GM19452 (cell line): ENCODE data around the gene CLK3.
"Not testable (repeated sequence)": the region's sequence is repeated elsewhere in the genome, so short reads cannot be mapped to it uniquely, and the experiment has no call there.

ENCODE experiments used
- ATAC-seq: cut with Tn5 transposase; IDR thresholded peaks from one replicate; pipeline ENCODE4 v1.9.1; 2021; ENCODE audit not compliant: unreplicated experiment

CLK3 gene

DNA sequence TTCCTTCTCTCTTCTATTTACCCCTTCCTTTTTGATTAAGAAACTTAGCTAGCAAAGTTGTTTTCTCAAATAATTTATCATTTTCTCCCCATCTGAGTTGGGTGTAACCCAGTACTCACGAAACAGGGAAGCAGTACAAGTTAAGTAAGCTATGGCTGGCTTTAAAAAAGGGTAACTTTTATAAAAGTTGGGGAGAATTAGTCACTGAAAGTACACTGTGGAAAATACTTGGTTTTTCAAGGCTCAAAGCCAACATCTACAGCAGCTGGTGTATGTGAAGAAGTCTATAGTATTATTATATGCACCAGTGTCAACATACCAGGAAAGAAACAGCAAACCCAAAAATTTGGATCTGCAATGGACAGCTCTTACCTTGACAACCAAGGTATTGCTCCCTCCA, 25.5 kb downstream of the CLK3 start:
- ATAC-seq, result no peak

DNA sequence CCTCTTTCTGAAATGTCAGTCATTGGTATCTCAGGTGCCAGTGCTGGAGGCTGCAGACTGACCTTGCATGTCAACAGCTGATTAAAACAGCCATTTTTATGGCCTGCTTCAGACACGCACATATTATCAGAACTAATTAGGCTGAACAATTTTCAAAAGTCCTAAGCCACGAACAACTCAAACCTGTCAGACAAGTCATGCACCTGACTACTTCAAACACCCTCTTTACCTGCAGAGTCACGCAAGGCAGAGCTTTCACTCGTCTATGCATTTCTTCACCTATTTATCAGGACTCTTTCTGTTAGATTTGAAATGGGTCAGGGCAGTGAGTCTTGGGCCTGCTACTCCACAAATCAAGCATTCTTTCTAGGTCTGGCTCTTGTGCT, 26.7 kb downstream of the CLK3 start:
- no peak for ATAC-seq

DNA sequence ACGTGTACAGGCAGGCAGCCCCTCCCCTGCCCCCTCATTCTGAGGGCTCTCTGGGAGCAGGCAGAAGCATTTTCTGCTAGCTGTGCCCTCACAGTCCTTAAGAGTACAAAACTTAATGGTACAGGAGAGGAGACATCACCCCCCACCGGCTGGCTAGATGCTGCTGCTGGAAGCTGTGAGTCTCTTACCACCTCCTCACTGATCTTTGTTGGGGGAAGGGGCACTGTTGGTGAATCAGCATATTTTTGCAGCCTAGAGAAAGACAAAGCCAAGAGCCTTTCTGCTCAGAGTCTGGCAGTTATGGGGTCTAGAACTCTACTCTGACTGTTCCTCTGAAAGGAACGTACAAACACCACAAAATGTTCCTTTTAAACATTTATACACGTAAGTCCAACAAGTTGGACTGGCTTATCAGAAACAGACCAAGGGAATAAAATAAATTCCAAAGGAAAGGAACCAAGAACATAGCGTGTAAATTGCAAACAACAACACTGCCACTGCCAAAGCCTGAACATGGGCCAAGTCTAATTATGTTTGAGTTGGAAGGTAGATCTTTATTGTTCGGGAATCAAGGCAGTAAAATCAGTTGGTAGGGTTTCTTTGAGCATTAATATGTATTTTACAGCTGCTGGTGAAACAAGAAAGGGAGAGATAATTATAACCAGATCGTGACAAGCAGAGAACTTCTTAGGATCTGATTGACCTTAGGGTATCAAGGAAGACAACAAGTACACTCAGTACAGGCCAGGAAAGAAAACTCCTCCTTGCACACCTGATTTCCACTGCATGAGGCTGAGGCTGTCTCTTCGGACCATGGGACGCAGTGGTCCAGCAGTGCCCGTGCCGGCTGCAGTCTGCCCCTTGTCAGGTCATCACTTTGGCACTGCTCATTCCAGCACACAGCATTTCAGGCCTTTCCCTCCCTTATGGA, 27.4 kb downstream of the CLK3 start:
- no peak for ATAC-seq

DNA sequence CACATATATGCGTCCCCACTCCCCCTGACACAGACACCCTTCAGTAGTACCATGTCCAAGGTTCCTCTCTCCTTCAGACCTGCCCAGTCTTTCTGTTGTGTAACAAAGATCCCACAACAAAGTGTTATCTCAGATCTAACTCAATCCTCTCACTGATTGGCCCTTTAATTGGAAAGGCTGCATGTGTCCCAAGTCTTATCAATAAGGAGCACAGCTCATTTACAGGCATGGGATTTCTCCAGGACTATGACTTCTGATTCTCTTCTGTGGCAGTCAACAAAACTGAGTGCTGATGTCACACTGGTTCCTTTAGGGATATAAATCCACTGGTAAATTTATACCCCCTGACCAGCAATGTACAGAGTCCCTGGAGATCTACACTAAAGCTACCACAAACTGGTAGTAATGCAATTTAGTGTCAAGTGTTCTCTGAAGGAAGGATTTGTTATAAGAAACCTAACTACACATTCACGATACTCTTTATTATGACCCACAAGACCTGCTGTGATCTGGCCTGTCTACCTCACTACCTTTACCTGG, 28.1 kb downstream of the CLK3 start:
- ATAC-seq, result no peak

DNA sequence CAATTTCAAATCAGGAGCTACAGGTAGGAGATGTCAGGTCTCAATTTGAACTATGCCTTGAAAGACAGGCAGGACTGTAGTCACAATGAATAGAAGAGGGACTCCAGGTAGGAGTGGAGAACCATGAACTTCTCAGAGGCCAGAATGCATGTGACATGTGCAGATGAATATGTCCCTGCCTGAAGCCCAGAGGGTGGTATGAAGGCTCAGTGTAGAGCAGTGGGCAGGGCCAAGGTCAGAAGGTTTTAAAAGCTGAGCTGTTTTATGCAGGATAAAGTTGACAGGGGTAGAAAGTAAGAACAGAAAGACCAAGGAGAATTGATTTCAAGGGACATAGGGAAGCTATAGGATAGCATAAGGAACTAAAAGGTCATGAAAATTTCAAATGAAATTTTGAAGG, 30.8 kb downstream of the CLK3 start:
- ATAC-seq, result no peak

DNA sequence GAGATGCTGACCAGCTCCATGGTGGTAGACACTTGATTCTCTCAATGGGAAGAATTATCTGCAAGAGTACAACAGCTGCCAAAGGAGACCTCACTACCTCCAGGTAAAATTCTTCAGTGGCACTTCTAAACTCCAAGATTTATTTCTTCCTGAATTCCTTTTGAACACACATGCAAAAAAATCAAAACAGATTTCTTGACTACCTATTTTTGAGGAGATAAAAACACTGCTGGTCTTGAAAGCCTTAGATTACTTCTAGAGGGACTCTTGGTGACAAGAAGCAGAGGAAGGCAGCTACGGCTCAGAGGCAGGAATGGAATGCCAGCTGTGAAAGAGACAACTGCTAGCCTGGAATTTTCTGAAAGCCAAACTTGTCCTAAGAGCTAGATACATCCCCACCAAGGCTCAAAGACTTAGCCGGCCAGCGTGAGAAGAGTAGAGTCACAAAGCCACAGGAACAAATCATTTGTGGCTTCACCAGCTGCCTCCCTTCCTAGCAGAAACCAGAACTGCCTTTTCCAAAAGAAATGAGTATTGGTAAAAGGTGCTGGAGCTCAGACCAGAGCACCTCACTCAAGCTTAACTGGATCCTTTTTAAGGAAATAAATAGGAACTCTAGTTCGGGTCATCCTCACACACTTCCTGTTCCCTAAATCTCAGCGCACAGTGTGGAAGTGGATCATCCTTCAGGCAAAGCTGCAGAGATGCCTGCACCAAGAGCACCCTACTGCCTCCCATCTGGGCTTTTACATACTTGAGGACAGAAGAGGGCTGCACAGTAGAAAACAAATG, 32.6 kb downstream of the CLK3 start:
- no peak for ATAC-seq

DNA sequence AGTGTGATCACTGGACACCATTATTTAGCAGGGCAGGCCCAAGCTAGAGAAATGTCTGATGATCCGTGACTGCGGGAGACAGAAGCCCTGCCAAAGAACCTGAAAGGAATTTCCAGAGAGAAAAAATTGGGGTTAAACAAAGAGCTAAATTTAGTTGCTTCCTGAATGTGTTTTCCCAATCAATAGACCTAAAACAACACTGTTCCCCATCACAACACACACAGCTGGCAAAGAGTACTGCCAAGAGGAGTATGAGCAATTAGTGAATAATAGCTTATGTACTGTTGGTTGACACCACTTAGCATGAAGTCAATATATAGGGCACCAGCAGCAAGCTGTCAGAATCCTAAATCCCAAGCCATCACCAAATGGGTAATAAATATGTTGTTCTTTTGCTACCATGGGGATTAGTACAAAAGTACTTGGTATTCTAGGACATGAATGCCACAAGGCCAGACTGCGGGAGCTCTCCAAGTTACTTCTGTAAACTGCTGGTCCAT, 35.7 kb downstream of the CLK3 start:
- no peak for ATAC-seq

DNA sequence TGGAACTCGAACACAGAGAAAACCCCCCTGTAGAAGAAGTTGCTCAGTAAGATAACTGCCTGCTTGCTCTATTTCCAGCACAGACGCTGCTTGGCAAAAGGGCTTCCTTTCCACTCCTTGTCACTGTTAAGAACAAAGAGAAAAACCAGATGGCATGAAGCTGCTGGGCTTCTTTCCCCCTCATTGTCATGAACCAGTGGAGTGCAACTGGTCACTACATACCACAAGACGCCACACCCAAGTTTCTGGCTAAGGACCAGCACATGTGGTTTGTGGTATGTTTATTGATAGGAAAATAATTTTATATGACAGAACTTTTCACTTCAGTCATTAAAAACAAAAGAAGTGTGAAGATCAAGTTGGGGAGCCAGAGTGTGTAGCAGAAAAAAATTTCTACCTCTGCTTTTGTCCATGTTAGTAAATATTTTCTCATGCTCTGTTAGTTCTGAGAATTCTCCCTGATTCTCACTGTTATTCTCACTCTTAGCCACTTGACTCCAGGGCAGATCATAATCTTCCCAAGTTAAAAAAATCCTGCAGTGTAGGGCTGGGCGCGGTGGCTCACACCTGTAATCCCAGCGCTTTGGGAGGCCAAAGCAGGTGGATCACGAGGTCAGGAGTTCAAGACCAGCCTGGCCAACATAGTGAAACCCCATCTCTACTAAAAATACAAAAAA, 37.9 kb downstream of the CLK3 start:
- ATAC-seq, result no peak

DNA sequence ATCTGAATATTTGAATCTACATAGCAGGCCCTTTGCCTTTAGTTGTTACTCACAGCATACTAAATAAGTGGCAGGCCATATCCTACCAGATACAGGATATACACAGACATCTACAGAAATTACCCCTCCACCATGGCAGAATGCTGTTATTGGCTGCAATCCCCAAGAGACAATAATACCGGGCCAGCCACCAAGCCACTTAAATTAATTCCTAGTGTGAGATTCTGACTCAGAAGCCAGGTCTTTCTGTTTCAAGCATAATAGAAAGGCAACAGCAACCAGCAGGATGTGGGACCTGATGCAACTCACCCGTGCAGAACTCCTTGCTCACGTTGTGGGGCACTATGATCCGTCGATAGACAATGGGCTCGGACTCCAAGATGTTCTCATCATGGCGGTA, 39.8 kb downstream of the CLK3 start:
- no peak for ATAC-seq

DNA sequence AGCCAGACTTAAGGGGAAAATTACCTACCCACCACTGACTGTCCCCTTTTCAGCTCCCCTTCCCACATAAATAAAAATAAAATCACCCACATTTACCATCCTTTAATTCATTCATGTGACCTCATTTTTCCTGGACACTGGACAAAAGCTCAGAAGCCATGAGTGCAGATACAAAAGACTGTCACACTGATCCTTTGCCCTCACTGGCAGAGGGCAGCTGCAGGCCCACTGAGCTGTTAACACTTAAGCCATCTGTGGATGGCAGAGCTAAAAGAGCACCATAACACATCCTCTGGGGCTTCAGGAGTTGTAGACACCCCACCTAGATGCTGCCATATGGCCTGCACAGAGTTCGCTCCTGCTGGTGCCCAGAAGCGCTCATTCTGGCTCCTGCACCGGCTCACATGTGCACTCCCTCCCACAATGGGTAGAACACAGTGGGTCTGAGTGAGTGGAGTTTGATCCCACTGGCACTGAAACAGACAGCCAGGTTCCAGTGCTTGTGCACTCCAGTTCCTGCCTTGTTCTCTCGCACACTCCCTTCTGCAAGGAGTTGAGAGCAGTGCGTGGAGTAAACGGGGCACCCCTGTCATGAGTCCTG, 41.4 kb downstream of the CLK3 start:
- ATAC-seq, result no peak

DNA sequence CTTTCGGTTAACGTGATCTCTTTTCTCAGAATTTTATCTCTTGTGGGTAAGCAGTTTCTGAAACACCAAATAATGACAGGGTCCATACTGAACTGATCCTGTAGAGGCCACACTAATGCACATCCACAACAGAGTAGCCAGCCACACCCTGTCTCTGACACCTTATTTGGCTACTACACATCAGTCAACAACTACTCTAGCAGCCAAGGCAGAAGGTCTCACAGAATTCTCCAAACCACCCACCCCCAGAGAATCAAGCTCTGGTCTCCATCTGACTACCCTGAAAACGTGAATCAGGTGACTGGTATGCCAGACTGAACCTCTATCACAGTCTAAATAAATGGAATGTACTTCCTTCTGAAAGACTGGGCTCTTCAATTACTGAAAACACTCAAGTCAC, 42.2 kb downstream of the CLK3 start:
- ATAC-seq, result no peak

DNA sequence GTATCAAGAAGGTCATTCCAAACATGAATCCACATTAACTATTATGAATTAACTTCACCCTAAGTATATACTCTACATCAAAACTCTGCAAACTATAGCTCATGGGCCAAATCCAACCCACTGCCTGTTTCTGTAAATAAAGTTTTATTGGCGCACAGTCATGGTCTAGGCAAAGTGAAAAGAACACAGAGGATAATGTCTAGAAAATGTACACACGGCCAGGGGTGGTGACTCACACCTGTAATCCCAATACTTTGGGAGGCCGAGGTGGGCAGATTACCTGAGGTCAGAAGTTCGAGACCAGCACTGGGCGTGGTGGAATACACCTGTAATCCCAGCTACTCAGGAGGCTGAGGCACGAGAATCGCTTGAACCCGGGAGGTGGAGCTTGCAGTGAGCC, 45.6 kb downstream of the CLK3 start:
- ATAC-seq, result not testable (repeated sequence)

DNA sequence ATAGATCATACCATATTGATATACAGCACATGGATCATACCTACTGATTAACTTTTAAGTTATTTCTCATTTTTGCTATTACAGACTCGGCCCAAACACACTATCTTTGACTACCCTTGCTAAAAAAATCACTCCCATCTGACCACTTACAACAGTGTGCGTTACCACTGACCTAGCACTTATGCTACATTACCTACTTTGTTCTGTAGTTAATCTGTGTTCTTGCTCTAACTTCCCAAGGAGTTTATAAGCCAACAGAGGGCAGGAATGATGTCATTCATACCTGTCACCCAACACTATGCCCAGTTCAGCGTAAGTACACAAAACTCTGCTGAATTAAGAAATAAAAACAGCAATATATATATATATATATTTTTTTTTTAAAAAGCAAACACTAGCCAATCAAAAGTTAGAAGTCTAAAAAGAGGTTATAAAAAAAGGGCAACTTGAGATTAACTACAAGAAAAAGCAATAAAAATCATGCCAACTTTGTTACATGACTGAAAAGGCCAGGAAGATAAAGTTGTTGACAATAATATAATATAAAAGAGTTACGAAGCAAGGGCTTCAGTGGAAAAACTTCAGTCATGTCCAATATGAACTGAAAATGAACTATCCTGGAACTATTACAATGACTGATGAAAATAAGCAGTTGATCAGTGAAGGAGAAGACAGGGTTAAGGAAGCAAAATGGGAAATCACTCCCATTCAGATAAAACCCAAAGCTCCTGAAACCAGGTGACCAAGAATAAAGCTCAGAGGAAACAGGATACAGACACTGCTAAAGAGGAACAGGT, 46.6 kb downstream of the CLK3 start:
- no peak for ATAC-seq

DNA sequence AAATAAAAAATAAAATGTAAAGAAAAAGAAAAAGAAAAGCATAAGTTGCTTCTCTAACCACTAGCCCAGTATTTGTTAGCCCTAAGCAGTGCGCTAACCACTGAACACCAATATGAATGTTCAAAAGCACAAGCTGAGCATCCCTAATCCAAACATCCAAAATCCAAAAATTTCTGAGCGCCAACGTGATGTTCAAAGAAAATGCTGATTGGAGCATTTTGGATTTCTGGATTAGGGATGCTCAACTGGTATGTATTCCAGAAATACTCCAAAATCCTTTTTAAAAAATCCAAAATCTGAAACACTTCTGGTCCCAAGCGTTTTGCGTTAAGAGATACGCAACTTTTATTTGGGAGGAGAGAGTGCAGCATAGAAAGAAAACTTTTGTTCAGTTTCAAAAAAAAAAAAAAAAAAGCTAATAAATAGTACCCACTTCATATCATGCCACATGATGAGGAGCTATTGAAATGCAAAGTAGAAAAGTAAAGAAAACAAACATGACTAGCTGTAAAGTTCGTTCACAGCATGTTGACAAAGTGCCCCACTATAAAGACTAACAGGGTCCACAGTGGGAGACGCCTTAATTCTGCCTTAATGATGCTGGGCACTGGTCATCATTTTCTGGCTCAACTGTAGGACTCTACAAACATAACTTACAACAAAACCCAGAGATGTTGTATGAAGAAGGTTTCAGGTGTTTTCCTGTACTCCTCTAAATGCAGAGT, 47.8 kb downstream of the CLK3 start:
- ATAC-seq, result no peak

DNA sequence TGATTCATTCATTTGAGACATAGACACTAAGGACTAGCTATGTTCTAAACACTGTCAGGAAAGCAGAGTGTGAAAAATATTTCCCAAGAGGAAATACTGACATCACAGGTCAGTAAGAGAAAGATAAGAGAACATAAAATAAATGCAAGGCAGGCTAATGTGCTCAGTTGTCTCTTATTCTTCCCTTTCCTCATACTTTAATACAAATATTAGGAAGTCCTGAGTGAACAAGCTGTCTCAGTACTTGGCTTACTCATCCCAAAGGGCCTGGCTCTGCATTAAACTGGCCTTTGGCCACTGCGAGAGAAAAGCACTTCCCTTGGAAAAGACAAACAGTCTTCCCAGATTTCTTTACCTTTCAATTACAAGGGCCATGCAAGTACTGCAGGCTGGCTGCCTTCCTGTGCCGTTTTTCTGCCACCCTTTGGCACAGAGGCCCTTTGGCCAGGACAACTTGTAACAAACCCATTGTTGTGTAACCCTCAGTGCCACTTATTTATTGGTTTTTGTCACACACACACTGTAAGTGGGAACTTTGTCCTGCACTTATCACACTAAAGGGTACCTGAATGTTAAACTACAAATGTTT, 48.5 kb downstream of the CLK3 start:
- no peak for ATAC-seq

DNA sequence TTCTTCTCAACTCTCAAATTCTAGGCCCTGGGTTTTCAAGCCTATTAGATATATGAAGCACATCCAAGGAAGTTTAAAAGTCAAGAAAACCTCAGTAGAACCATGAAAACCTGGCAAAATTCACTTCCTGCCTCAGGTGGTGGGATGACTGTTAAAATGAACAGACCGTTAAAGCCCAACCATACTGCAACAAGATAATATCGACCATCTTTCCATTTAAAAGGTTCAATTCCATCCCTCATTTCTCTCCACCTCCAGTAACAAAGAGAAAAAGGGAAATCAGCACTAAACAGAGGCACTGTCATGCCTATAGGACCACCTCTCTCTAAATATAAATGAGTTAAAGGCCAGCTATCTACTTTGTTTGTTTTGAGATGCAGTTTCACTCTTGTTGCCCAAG, 49.0 kb downstream of the CLK3 start:
- ATAC-seq, result no peak

DNA sequence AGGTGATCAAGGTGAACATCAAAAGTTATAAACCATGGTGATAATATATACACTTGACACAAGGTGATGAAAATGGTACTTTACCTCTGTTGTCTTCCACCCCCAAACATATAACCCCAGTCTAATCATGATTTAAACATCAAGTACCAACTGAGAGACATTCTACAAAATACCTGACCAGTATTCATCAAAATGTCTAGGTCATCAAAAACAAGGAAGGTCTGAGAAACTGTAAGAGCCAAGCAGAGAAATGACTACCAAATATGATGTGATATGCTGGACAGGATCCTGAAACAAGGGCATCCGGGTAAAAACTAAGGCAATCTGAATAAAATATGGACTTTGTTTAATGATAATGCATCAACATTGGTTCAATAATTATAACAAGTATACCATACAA, 52.3 kb downstream of the CLK3 start:
- no peak for ATAC-seq

DNA sequence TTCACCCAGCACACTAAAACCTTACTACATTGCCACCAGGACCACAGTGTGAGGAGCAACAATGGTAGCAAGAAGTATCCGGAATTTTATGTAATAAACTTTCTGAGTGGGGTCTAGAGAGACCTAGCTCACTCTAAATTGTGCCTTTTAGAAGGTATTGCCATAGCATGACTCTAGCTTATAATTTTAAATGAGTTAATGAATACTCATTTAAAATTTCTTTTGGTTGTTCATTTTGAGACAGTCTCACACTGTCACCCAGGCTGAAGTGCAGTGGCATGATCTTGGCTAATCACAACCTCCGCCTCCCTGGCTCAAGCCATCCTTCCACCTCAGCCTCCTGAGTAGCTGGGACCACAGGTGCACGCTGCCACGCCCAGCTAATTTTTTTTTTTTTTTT, 54.0 kb downstream of the CLK3 start:
- no peak for ATAC-seq

DNA sequence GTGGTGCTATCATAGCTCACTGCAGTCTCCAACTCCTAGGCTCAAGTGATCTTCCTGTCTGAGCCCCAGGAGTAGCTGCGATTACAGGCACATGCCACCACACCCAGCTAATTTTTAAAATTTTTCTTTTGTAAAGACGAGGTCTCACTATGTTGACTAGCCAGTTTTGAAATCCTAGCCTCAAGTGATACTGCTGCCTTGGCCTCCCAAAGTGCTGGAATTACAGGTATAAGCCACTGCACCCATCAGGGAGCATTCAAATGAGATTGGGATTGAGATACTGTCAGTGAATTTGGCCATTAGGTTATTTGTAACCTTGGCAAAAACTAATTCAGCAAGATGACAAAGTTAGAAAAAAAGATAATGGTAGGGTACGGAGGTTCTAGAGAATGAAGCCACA, 58.5 kb downstream of the CLK3 start:
- ATAC-seq, result no peak
